Suprapubic skin (tissue), 4 donors: ENCODE data around the gene GLT8D2.

Source experiments
- CTCF ChIP-seq, 2 donors: fragments of 200-600 bp in 1 of 2; fragments of 450-650 bp in 1 of 2; sonication (generic) in 1 of 2; IDR thresholded peaks; one replicate each; pipeline ENCODE4 v1.5.1; 2016 to 2019; ENCODE audit warnings: antibody characterized with exemption in 2 of 2, mild to moderate bottlenecking in 1 of 2, moderate library complexity in 1 of 2
- EP300 ChIP-seq: sonication (generic); formaldehyde crosslinking; IDR thresholded peaks from one replicate; pipeline ENCODE4 v1.6.1; 2017; ENCODE audit warnings: antibody characterized with exemption
- POLR2A ChIP-seq, 2 donors: fragments of 450-650 bp; IDR thresholded peaks; one replicate each; pipeline ENCODE4 v1.6.1; 2017; ENCODE audit warnings: antibody characterized with exemption in 2 of 2, mild to moderate bottlenecking in 2 of 2, moderate library complexity in 2 of 2
- POLR2AphosphoS5 ChIP-seq, 3 donors: sonication (generic); formaldehyde crosslinking; IDR thresholded peaks; one replicate each; pipeline ENCODE4 v1.6.1; 2017; ENCODE audit warnings: antibody characterized with exemption in 3 of 3

DNA sequence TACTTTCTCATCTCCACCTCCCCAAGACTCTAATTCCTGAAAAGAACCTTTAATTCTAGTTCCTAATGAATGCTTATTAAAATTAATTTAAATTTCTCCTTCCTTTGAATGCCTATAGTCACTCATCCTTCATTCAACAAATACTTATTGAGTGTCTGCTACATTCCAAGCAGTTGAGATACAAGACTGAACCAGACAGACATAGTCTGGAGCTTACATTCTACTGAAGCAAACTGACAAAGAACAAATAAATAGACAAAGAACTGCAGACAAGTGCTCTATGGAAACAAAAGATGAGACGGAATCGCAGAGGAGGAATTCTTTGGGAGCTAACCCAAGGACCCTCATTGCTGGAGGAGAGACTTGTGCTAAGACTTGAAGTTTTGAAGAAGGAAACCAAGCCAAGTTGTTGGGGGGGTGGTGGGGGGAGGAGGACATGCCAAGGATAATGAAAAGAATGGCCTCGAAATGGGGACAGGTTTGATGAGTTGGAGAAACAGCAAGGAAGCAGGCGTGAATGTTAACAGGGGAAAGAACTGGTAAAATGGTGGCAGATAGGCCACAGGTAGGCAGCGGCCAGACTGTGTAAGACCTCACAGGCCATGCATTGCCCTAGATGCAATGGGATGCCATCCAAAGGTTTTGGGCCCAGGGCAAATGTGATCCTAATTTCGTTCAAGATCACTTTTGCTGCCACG is 94.0 kb downstream of the GLT8D2 start:
- TF ChIP-seq CTCF (IDR thresholded peaks at IDR 0.05), result no peak
- no peak for TF ChIP-seq POLR2A (IDR thresholded peaks at IDR 0.05)
- TF ChIP-seq POLR2AphosphoS5 (IDR thresholded peaks at IDR 0.05), result no peak
- TF ChIP-seq EP300, result no peak
